Left ventricle myocardium inferior (tissue), 1 donor: Measurements from ENCODE around the gene NANOG. TPM values are rescaled to one million over a fixed set of nuclear protein-coding genes. Genes with fewer than 3 reads are reported as not detected.
"Not testable (repeated sequence)": the region's sequence is repeated elsewhere in the genome, so short reads cannot be mapped to it uniquely, and the experiment has no call there.

Experiments used
- DNase-seq: peaks from one replicate; pipeline ENCODE4 v3.0.0-alpha.2; 2020
- H3K27ac ChIP-seq: fragments of 200-600 bp; replicated peaks from 2 replicates; pipeline ENCODE4 v1.8.0; 2021
- H3K27me3 ChIP-seq: fragments of 200-600 bp; 2 replicates; pipeline ENCODE4 v1.8.0; 2021; ENCODE audit warnings: low read depth
- H3K36me3 ChIP-seq: fragments of 200-600 bp; 2 replicates; pipeline ENCODE4 v1.8.0; 2021
- H3K4me1 ChIP-seq: fragments of 200-600 bp; 2 replicates; pipeline ENCODE4 v1.8.0; 2021
- H3K4me3 ChIP-seq: fragments of 200-600 bp; 2 replicates; pipeline ENCODE4 v1.8.0; 2021; ENCODE audit warnings: mild to moderate bottlenecking, moderate library complexity
- H3K9me3 ChIP-seq: fragments of 200-600 bp; replicated peaks from 2 replicates; pipeline ENCODE4 v1.8.0; 2021
- intact Hi-C: fragments of 100-400 bp; cut with micrococcal nuclease; formaldehyde crosslinking; loops from one replicate; pipeline ENCODE4 v1.11.0; 2022
- total RNA-seq: library from RNA; stranded (reverse); fragmentation: NEBNext Ultra II Directional; extraction: Animal tissue kit (Norgen Biotek cat#: 25700); gene quantifications from one replicate; pipeline ENCODE4 v1.2.1, GENCODE V29; 2021
- TF ChIP-seq, protein P1 (sequence below): fragments of 200-600 bp; IDR thresholded peaks from 2 replicates; pipeline ENCODE4 v1.8.0; 2021; ENCODE audit warnings: antibody characterized with exemption, mild to moderate bottlenecking, borderline replicate concordance
- donor health status: DM: no; HTN: yes; CAD: no; lungs with severe emphysema.

Gene NANOG
- total RNA-seq, 1 donor from 2014 or later = not detected

- intact Hi-C loops, H3K36me3 ChIP-seq, H3K9me3 ChIP-seq, H3K4me1 ChIP-seq, H3K4me3 ChIP-seq, DNase-seq, H3K27ac ChIP-seq: not testable (repeated sequence)
- peaks cover 50% of the 10 kb centered on the region for H3K27me3 ChIP-seq
These were observed 54.4 kb downstream of the NANOG start for GRCh38 chr12:7843583-7843982.

GRCh38 chr12:7844116-7844515 lies 54.9 kb downstream of the NANOG start:
- Histone ChIP-seq H3K27ac (no peak overlapping the region), H3K4me3 (no peak overlapping the region), H3K36me3 (no peaks in the 10 kb centered on the region), H3K4me1 (no peaks in the 10 kb centered on the region), H3K27me3 (peaks cover 55% of the 10 kb centered on the region), H3K9me3 (no peaks in the 10 kb centered on the region)
- intact Hi-C loops = no loop called here
- TF ChIP-seq, protein P1, sequence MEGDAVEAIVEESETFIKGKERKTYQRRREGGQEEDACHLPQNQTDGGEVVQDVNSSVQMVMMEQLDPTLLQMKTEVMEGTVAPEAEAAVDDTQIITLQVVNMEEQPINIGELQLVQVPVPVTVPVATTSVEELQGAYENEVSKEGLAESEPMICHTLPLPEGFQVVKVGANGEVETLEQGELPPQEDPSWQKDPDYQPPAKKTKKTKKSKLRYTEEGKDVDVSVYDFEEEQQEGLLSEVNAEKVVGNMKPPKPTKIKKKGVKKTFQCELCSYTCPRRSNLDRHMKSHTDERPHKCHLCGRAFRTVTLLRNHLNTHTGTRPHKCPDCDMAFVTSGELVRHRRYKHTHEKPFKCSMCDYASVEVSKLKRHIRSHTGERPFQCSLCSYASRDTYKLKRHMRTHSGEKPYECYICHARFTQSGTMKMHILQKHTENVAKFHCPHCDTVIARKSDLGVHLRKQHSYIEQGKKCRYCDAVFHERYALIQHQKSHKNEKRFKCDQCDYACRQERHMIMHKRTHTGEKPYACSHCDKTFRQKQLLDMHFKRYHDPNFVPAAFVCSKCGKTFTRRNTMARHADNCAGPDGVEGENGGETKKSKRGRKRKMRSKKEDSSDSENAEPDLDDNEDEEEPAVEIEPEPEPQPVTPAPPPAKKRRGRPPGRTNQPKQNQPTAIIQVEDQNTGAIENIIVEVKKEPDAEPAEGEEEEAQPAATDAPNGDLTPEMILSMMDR = no peak
- DNase-seq = no peak

DNA sequence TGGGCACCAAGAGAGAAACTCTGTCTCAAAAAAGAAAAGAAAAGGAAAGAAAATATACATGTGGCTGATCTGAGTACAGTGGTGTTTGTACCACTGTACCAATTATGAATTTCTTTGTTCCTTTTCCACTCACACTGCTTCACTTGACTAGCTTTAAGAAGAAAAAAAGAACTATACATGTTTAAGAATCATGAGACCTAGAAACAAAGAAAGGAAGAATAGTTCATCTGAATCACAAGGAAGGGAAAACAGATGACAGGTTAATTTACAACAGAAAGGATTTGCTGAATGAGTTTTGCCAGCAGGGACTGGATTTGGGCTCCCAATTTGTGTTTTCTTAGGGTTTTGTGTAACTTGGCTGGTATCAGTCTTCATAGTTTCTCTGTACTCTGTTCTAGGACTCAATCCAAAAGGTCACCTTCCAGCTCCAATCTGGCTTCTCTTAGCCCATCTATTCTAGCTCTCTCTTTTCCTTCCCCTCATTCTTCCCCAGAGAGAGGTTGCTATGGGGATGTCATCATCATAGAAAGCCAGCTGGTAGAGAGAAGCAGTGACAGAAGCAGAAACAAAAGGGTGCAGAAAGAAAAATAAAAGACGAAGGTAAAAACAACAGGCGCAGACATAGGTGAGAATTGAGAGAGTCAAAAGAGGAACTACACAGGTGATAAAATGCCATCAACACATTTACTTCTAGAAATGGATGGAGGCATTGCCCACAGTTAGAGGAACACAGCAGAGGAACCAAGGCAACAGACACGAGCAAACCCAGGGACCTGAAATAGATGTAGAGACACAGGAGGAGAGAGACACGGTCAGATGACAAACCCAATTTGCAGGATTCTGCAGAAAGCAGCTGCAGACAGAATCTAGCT lies 58.3 kb downstream of the NANOG start:
- H3K4me3 ChIP-seq, H3K27ac ChIP-seq, H3K4me1 ChIP-seq, H3K9me3 ChIP-seq, H3K36me3 ChIP-seq, intact Hi-C loops, DNase-seq: not testable (repeated sequence)
- peaks cover 60% of the 10 kb centered on the region for H3K27me3 ChIP-seq

DNA sequence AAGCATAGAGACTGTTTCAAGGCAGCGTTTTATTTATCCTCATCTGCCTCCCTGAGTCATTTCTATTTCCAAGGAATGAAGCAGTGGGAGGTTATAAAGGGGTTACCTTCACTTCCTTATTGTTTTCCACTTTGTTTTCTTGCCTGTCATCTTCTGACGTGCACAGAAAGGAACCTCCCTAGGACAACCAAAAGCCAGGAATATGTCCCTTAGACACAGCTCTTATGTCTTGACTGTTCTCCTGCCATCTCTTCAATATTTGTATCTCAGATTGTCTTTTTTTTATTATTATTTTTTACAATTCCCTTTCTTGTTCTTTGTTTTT lies 58.9 kb downstream of the NANOG start:
- DNase-seq, H3K4me3 ChIP-seq, H3K36me3 ChIP-seq, H3K27ac ChIP-seq, intact Hi-C loops, H3K9me3 ChIP-seq, H3K4me1 ChIP-seq: not testable (repeated sequence)
- peaks cover 59% of the 10 kb centered on the region for H3K27me3 ChIP-seq

Other genes with a start within 250 kb of the NANOG start
- gene APOBEC1, start 123.5 kb upstream of the NANOG start, total RNA-seq = not detected
- gene GDF3, start 93.6 kb upstream of the NANOG start, total RNA-seq = 0.19 TPM
- not detected for gene DPPA3, start 78.0 kb upstream of the NANOG start, total RNA-seq
- not detected for gene CLEC4C, start 42.0 kb upstream of the NANOG start, total RNA-seq
- not detected for gene NANOGNB, start 24.2 kb upstream of the NANOG start, total RNA-seq
- not detected for gene SLC2A14, start 83.5 kb downstream of the NANOG start, total RNA-seq
- 13.7 TPM for gene SLC2A3, start 146.8 kb downstream of the NANOG start, total RNA-seq
- gene FOXJ2, start 243.3 kb downstream of the NANOG start, total RNA-seq = 22.1 TPM